ENCODE data around the gene SDK2.

- no peak for TF ChIP-seq CTCF (IDR thresholded peaks at IDR 0.05)
- no peak for TF ChIP-seq POLR2AphosphoS5 (IDR thresholded peaks at IDR 0.05)
- no peak for TF ChIP-seq EP300 (IDR thresholded peaks at IDR 0.05)
- no peak for TF ChIP-seq POLR2A (IDR thresholded peaks at IDR 0.05)
These were observed 267.6 kb downstream of the SDK2 start for GRCh38 chr17:73376636-73377035.
